Measurements from ENCODE around the gene PTCD3. TPM values are rescaled to one million over a fixed set of nuclear protein-coding genes. Genes with fewer than 3 reads are reported as not detected.

The PTCD3 gene
- total RNA-seq, 4 donors from 2014 or later: 61.5 to 103 (median 73.7) TPM

DNA sequence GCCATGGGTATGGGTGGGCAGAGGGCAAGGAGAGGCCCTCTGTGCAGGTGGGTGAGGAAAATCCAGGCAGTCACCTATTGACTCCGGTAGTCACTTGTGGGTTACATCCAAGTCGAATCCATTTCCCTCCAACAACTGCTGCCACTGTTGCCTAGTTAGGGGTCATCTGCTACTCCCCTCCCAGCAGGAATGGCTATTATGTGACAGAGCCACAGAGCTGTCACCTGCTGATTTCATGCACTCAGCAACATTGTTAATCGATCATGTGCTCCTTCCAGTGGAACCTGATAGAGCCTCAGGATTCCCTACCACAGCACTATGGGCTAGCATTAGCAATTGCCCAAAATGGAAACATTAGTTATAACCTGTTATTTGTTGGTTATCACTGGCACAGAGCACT lies 31.8 kb upstream of the PTCD3 start:
- DNase-seq (ENCODE audit: low spot score in 2 of 2): no peak
- H3K27me3 ChIP-seq: no peaks in the 10 kb centered on the region
- WGBS, 2 donors: 83 to 84% methylated on average over 3 of the region's 3 CpGs
- no peak overlapping the region for H3K4me3 ChIP-seq
- peaks cover 0 to 26% (median 14%) of the 10 kb centered on the region in 4 donors for H3K4me1 ChIP-seq
- no peaks in the 10 kb centered on the region for H3K9me3 ChIP-seq
- no peak overlapping the region for H3K27ac ChIP-seq
- no peak for TF ChIP-seq POLR2A (IDR thresholded peaks at IDR 0.05)
- TF ChIP-seq, protein P1, sequence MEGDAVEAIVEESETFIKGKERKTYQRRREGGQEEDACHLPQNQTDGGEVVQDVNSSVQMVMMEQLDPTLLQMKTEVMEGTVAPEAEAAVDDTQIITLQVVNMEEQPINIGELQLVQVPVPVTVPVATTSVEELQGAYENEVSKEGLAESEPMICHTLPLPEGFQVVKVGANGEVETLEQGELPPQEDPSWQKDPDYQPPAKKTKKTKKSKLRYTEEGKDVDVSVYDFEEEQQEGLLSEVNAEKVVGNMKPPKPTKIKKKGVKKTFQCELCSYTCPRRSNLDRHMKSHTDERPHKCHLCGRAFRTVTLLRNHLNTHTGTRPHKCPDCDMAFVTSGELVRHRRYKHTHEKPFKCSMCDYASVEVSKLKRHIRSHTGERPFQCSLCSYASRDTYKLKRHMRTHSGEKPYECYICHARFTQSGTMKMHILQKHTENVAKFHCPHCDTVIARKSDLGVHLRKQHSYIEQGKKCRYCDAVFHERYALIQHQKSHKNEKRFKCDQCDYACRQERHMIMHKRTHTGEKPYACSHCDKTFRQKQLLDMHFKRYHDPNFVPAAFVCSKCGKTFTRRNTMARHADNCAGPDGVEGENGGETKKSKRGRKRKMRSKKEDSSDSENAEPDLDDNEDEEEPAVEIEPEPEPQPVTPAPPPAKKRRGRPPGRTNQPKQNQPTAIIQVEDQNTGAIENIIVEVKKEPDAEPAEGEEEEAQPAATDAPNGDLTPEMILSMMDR (IDR thresholded peaks at IDR 0.05): no peak
- H3K36me3 ChIP-seq: peaks cover 0 to 67% (median 13%) of the 10 kb centered on the region in 3 donors

DNA sequence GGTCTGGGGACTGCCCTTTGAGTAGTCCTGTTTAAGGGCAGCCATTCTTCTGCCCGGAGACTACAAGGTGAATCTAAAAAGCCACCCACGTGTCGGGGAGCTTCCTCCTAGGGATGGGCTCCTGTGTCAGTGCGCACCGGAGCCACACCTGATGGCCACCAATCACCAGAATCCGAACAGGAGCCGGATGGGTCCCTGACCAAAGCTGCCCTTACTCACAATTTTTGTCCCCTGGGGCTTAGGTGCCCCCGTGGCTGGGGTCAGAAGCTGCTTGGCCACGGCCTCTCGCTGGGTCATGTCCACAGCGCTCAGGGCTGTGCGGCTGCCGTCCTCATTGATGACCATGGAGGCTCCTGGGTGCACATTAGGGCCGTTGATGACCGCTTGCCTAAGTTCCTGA lies 31.2 kb upstream of the PTCD3 start:
- H3K9me3 ChIP-seq: no peaks in the 10 kb centered on the region
- H3K27me3 ChIP-seq: no peaks in the 10 kb centered on the region
- 88 to 95% methylated on average over 13 to 15 of the region's 15 CpGs for WGBS, 2 donors
- DNase-seq (ENCODE audit: low spot score in 2 of 2): no peak
- H3K36me3 ChIP-seq: peaks cover 0 to 67% (median 11%) of the 10 kb centered on the region in 3 donors
- no peak overlapping the region for H3K4me3 ChIP-seq
- TF ChIP-seq EP300 (IDR thresholded peaks at IDR 0.05) (no peak), POLR2A (IDR thresholded peaks at IDR 0.05) (no peak)
- TF ChIP-seq, protein P1 (IDR thresholded peaks at IDR 0.05): no peak
- peaks cover 0 to 29% (median 15%) of the 10 kb centered on the region in 4 donors for H3K4me1 ChIP-seq
- no peak overlapping the region for H3K27ac ChIP-seq

- no peak overlapping the region for H3K27ac ChIP-seq
- H3K9me3 ChIP-seq: no peaks in the 10 kb centered on the region
- H3K4me1 ChIP-seq: peaks cover 0 to 40% (median 16%) of the 10 kb centered on the region in 4 donors
- peak in 1 of 2 donors; percentile 2 for DNase-seq (ENCODE audit: low spot score in 2 of 2)
- TF ChIP-seq, protein P1 (IDR thresholded peaks at IDR 0.05): no peak
- no peak for TF ChIP-seq EP300 (IDR thresholded peaks at IDR 0.05)
- no peak for TF ChIP-seq POLR2A (IDR thresholded peaks at IDR 0.05)
- H3K27me3 ChIP-seq: no peaks in the 10 kb centered on the region
- 95 to 99% methylated on average over 5 of the region's 5 CpGs for WGBS, 2 donors
- H3K36me3 ChIP-seq: peaks cover 0 to 67% (median 7%) of the 10 kb centered on the region in 3 donors
- no peak overlapping the region for H3K4me3 ChIP-seq
Measured at GRCh38 chr2:86075886-86076285, 30.1 kb upstream of the PTCD3 start.

- DNase-seq (ENCODE audit: low spot score in 2 of 2): peak in 1 of 2 donors; percentile 67
- WGBS, 2 donors: 53 to 61% methylated on average over 7 of the region's 7 CpGs
- peaks cover 0 to 85% (median 7%) of the 10 kb centered on the region in 3 donors for H3K36me3 ChIP-seq
- H3K27ac ChIP-seq: no peak overlapping the region
- no peaks in the 10 kb centered on the region for H3K27me3 ChIP-seq
- H3K9me3 ChIP-seq: no peaks in the 10 kb centered on the region
- peaks cover 0 to 14% (median 2%) of the 10 kb centered on the region in 4 donors for H3K4me1 ChIP-seq
- no peak overlapping the region for H3K4me3 ChIP-seq
- no peak for TF ChIP-seq POLR2A (IDR thresholded peaks at IDR 0.05)
- TF ChIP-seq, protein P1 (IDR thresholded peaks at IDR 0.05): peak; percentile 39 to 66 (median 47)
Measured at GRCh38 chr2:86078774-86079545, 27.1 kb upstream of the PTCD3 start.
